Measurements from ENCODE around the gene SLC22A17. TPM values are rescaled to one million over a fixed set of nuclear protein-coding genes. Genes with fewer than 3 reads are reported as not detected.

The SLC22A17 gene
- polyA plus RNA-seq, 1 experiment, result 14.0 TPM

DNA sequence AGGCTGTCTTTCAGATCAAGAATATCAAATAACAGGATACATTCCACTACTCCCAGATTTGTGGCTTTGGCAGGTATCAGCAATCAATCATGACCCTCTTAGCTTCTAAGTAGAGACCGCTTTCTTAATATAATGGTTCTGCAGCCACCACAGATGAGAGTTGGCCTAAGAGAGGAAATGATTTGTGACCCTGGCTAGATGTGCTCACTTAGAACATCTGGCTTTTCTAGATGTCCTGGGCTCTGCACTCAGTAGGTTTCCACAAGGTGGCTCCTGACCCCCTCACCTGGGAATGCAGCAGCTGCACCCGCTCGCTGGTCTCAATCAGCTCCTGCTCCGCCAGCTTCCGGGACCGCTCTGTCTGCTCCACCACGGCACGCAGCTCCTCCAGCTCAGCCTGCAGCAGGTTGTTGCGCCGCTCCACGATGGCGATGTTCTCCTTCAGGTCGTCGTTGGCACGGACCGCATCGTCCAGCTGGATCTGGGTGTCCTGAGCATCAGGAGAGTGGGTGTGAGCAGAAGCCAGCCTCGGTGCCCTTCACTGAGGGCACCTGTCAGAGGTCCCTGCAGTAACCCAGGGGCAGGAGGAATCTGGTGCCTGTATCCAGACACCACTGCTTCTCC, 33.1 kb upstream of the SLC22A17 start:
- DNase-seq (ENCODE audit: low read depth), result no peak
- ChIA-PET CTCF (interaction anchor here (0.6 to 2.0 kb wide), 6 partner anchors 8 to 57 kb away, joined by 3 to 7 read pairs (median 3); no protein-coding TSS in a partner anchor), POLR2A (no interaction called here)
- H3K27me3 ChIP-seq (ENCODE audit: control insufficient read depth, insufficient read depth, low read length), result peaks cover 4% of the 10 kb centered on the region
- H3K4me3 ChIP-seq (ENCODE audit: low read depth, low read length), result no peak overlapping the region
- TF ChIP-seq, protein P1, sequence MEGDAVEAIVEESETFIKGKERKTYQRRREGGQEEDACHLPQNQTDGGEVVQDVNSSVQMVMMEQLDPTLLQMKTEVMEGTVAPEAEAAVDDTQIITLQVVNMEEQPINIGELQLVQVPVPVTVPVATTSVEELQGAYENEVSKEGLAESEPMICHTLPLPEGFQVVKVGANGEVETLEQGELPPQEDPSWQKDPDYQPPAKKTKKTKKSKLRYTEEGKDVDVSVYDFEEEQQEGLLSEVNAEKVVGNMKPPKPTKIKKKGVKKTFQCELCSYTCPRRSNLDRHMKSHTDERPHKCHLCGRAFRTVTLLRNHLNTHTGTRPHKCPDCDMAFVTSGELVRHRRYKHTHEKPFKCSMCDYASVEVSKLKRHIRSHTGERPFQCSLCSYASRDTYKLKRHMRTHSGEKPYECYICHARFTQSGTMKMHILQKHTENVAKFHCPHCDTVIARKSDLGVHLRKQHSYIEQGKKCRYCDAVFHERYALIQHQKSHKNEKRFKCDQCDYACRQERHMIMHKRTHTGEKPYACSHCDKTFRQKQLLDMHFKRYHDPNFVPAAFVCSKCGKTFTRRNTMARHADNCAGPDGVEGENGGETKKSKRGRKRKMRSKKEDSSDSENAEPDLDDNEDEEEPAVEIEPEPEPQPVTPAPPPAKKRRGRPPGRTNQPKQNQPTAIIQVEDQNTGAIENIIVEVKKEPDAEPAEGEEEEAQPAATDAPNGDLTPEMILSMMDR (IDR thresholded peaks at IDR 0.05; ENCODE audit: insufficient read depth, low read depth, low read length), result no peak
- H3K36me3 ChIP-seq (ENCODE audit: control insufficient read depth, insufficient read depth, low read length), result no peaks in the 10 kb centered on the region

- Histone ChIP-seq H3K4me3 (ENCODE audit: low read depth, low read length) (no peak overlapping the region), H3K36me3 (ENCODE audit: control insufficient read depth, insufficient read depth, low read length) (no peaks in the 10 kb centered on the region), H3K27me3 (ENCODE audit: control insufficient read depth, insufficient read depth, low read length) (peaks cover 4% of the 10 kb centered on the region)
- TF ChIP-seq, protein P1 (IDR thresholded peaks at IDR 0.05; ENCODE audit: insufficient read depth, low read depth, low read length), result no peak
- ChIA-PET POLR2A (no interaction called here), CTCF (interaction anchor here (0.6 to 2.0 kb wide), 5 partner anchors 8 to 56 kb away, joined by 3 to 7 read pairs (median 3); no protein-coding TSS in a partner anchor)
- no peak for DNase-seq (ENCODE audit: low read depth)
Measured at GRCh38 chr14:23385244-23385641, 32.6 kb upstream of the SLC22A17 start.

GRCh38 chr14:23384364-23385080, 31.8 kb upstream of the SLC22A17 start:
- POLR2A ChIA-PET, result no interaction called here
- no peak for DNase-seq (ENCODE audit: low read depth)
- CTCF ChIA-PET, result interaction anchor here (0.6 to 2.0 kb wide), 4 partner anchors 14 to 56 kb away, joined by 3 to 7 read pairs (median 4); no protein-coding TSS in a partner anchor
- Histone ChIP-seq H3K4me3 (ENCODE audit: low read depth, low read length) (no peak overlapping the region), H3K36me3 (ENCODE audit: control insufficient read depth, insufficient read depth, low read length) (no peaks in the 10 kb centered on the region), H3K27me3 (ENCODE audit: control insufficient read depth, insufficient read depth, low read length) (peaks cover 4% of the 10 kb centered on the region)
- TF ChIP-seq, protein P1 (IDR thresholded peaks at IDR 0.05; ENCODE audit: insufficient read depth, low read depth, low read length), result no peak

GRCh38 chr14:23382731-23383440, 30.2 kb upstream of the SLC22A17 start:
- no peak for DNase-seq (ENCODE audit: low read depth)
- TF ChIP-seq, protein P1 (IDR thresholded peaks at IDR 0.05; ENCODE audit: insufficient read depth, low read depth, low read length), result no peak
- Histone ChIP-seq H3K4me3 (ENCODE audit: low read depth, low read length) (no peak overlapping the region), H3K27me3 (ENCODE audit: control insufficient read depth, insufficient read depth, low read length) (peaks cover 6% of the 10 kb centered on the region), H3K36me3 (ENCODE audit: control insufficient read depth, insufficient read depth, low read length) (no peaks in the 10 kb centered on the region)
- CTCF ChIA-PET, result interaction anchor here (0.9 to 8.1 kb wide), 5 partner anchors 11 to 60 kb away, joined by 3 to 132 read pairs (median 4); partner anchors contain the start of gene SLC22A17
- POLR2A ChIA-PET, result no interaction called here

GRCh38 chr14:23382276-23382675, 29.6 kb upstream of the SLC22A17 start:
- TF ChIP-seq, protein P1 (IDR thresholded peaks at IDR 0.05; ENCODE audit: insufficient read depth, low read depth, low read length), result no peak
- Histone ChIP-seq H3K4me3 (ENCODE audit: low read depth, low read length) (no peak overlapping the region), H3K27me3 (ENCODE audit: control insufficient read depth, insufficient read depth, low read length) (peaks cover 6% of the 10 kb centered on the region), H3K36me3 (ENCODE audit: control insufficient read depth, insufficient read depth, low read length) (no peaks in the 10 kb centered on the region)
- CTCF ChIA-PET, result interaction anchor here (0.9 to 8.1 kb wide), 5 partner anchors 12 to 60 kb away, joined by 3 to 132 read pairs (median 4); partner anchors contain the start of gene SLC22A17
- DNase-seq (ENCODE audit: low read depth), result no peak
- POLR2A ChIA-PET, result no interaction called here

Data from BJ (cell line).